ENCODE data around the gene PSMB7.

GRCh38 chr9:124320062-124320973 lies 94.9 kb downstream of the PSMB7 start:
- TF ChIP-seq CTCF (IDR thresholded peaks at IDR 0.05; ENCODE audit: low read length) (peak; percentile 79), EZH2 (IDR thresholded peaks at IDR 0.05; ENCODE audit: borderline replicate concordance, low read length) (no peak)

Data from OCI-LY1 (cell line).